Measurements from ENCODE around the gene LRP2BP.
"Not testable (repeated sequence)": the region's sequence is repeated elsewhere in the genome, so short reads cannot be mapped to it uniquely, and the experiment has no call there.

The LRP2BP gene

DNA sequence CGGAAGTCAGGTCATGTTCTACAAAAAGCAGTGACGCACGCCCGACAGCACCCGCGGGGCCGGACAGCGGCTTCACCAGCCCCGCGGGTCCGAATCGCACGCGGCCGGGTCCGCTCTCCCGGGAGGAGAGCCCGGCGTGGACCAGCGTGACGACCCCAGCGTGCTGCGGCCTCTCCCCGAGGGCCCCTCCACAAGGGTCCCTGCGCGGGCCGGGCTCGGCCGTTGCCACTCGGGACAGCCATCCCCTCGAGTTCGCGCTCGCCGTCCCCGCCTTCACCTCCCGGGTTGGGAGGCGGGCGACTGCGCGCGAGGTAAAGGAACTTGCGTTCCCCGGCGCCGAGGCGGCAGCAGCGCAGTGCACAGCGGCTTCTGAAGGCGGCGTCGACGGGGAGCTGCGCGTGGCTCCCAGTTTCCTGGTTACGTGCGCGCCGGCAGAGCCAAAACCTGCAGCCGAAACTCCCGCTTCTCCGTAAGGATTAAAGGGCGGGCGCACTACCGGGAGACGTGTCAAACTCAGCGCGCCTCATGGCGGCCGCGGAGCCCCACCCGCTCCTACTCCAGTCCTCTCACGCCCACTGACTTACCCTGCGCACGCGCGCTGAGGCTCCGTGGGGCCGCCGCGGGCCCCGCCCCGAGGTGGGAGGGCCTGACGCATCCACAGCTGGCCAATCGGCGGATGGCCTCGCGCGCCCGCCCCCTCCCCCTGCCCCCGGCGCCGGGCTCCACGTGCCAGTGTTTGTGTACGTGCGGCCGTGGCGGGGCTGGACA is 416 bp upstream of the LRP2BP start:
- DNase-seq (ENCODE audit: low spot score): peak; percentile 97

DNA sequence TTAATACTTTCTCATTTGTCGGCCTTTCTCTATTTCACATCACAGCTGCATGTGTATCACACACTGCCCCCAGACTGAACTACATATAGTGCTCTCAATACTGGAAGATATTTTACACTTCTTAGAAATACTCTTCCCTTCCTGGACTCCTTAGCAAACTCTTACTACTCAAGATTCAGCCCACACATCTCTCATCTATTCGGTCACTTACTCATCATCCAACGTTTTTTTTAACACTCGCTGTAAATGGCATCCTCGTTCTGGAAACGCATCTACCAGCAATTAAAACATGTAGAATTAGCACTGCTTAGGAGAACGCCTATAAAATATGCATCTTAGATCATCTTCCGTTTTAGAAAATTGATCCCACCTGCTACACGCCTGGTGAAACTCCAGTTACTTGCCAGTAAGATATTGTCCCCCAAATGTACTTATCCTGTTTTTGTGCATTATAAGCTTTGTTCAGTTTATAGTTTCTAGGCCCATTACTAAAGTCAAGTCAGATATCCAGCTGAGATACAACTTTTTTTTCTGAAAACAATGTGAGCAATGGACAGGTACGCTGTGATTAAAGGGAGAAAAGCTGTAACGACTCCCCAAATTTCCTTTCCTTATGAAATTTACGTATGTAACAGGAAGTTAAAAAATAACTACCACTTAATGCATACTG is 1.0 kb downstream of the LRP2BP start:
- peak; percentile 49 for DNase-seq (ENCODE audit: low spot score)

DNA sequence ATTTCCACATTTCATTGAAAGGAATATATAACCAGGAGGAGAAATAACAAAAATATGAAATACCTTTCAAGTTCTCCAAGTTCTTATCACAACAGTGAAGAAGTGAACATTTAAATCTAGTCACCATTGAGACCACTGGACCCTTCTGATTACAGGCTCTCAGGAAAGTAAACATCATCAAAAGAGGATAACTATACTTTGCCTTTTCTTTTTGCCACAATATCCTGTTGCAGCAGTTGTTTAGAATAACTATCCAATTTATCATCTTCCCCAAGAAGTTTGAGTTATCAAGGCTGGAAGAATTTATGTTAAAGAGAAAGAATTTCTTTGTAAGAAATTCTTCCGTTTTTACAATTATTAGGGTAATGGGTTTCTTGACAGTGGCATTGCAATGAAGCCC is 3.6 kb downstream of the LRP2BP start:
- no peak for DNase-seq (ENCODE audit: low spot score)

DNA sequence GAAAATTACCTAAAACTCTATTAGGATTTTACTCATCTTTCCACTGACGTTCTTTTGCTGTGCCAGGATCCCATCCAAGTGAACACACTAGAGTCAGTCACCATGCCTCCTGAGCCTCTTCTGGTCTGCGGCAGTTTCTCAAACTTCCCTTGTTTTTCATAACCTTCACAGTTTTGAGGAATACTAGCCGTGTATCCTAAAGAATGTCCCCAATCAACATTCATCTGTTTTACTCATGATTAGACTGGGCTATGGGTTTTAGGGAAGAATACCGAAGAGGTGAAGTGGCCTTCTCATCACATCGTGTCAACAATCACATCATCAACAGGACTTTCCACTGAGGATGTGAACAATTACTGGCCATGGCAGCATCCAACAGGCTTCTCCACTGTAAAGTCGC is 4.8 kb downstream of the LRP2BP start:
- DNase-seq (ENCODE audit: low spot score): no peak

DNA sequence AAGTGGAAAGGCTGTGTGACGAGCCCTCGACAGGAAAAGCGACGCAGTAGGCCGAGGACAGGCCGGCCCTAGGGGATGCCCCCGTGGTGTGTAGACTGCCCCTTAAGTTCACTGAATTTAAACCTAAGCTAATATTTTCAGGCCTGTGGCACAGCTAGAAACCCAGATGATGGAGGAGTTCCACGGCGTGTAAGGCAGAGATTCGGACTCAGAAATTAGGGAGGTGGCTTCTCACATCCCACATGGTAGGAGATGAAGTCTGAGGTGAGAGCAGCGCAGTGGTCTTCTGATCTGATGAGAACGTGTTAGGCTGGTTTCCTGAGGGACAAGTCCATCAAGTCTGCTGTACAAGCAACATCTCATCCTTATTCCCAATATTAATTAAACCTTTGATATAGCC is 7.8 kb downstream of the LRP2BP start:
- no peak for DNase-seq (ENCODE audit: low spot score)

DNA sequence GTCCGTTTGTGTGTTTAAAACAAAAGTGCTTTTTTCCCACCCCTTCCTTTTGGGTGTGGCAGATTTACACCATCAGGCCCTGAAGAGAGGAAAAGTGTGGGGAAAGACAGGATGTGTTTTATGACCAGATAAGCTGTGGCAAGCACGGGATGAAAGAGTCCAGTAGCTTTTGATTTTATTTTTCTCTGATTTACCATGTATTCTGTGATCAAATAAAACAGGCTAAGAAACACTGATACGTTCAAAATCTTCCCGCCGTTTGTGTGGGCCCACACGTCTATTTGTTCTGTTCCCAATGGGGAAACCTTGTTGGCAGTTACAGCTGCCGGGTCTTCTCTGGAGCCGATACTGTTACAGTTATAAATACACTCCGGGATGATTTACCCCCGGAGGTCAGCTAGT is 10.8 kb downstream of the LRP2BP start:
- no peak for DNase-seq (ENCODE audit: low spot score)

DNA sequence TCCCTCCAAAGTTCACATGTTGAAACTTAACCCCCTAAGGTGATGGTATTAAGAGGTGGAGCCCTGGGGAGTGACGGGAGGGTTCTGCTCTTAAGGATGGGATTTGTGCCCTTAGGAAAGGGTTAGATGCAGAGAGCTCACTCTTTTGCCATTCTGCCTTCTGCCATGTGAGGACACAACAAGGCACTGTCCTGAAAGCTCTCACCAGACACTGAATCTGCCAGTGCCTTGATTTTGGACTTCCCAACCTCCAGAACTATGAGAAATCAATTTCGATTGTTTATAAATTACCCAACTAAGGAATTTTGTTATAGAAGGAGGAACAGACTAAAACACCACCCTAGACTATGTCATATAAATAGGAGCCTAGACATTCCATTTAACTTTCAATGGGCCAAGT is 11.7 kb downstream of the LRP2BP start:
- no peak for DNase-seq (ENCODE audit: low spot score)

DNA sequence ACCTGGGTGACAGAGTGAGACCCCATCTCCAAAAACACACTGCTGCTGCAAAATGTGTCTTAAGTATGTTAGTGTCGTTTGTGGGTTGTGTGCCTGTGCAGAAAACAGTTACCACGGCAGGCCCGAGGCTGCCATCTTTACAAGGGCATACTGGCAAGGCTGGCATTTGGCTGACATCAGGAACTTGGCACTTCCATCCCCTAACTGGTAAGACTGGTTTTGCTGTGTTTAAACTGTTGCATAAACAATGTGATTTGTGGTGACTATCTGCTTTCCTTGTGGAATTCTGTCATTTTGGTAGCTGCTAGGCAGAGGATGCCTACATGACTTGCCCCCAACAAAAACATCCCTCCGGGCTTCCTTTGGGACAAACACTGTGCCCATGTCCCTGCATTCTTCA is 12.3 kb downstream of the LRP2BP start:
- DNase-seq (ENCODE audit: low spot score): no peak

DNA sequence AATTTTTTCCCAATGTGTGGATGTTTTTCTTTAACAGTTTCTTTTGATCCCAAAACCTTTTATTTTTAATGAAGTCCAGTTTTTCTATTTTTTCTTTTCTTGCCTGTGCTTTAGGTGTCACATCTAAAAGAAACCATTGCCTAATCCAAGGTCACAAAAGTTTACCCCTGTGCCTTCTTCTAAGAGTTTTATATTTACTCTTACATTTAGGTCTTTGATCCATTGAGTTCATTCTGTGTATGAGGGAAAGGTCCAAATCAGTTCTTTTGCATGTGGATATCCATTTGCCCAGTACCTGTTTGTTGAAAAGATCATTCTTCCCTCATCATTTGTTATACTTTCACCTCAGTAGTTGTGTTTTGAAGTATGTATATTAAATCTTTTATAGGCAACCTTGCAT is 13.0 kb downstream of the LRP2BP start:
- DNase-seq (ENCODE audit: low spot score): no peak

DNA sequence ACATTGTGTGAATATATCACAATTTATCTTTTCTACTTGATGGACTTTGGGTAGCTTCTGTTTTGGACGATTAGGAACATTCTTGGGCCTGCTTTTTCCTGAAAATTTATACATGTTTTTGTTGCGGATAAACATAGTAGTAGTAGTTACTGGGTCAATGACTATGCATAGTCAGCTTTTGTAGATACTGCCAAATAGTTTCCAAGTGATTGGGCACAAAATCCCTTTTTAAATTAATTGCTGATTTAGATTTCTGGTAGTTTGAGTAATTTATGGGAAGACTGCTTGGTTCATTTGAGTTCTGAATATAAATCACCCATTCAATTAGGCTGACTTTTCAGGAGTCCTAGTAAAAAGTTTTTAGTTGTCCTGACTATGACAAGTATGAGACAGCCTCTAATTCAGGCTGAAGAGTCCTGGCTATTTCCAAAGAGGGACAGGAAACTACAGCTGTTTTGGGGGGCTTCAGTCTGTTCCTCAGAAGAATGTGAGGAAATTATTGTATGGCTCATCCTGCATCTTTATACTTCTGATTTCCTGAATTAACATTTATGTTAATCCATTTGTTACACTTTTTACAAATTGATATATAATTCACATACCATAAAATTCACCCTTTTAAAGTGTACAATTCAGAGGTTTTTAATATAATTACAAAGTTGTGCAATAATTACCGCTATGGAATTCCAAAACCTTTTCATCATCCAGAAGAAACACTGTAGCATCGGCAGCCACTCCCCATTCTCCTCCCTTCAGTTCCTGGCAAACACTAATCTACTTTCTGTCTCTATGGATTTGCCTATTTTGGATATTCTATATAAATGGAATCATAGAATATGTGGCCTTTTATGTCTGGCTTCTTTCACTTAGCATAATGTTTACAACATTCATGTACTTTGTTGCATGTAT is 14.2 kb downstream of the LRP2BP start:
- DNase-seq (ENCODE audit: low spot score): no peak

DNA sequence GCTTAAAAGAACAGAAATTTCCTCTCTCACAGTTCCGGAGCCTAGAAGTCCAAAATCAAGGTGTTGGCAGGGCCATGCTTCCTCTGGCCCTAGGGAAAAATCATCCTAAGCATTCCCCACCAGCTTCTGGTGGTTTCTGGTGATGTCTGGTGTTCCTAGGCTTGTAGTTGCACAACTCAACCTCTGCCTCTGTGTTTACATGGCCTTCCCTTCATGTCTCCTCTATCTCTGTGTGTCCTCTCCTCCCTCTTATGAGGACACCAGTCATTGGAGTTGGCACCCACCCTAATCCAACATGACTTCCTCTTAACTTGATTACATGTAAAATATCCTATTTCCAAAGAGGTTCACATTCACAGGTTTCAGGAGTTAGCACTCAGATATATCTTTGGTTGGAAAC is 15.4 kb downstream of the LRP2BP start:
- DNase-seq (ENCODE audit: low spot score): no peak

DNA sequence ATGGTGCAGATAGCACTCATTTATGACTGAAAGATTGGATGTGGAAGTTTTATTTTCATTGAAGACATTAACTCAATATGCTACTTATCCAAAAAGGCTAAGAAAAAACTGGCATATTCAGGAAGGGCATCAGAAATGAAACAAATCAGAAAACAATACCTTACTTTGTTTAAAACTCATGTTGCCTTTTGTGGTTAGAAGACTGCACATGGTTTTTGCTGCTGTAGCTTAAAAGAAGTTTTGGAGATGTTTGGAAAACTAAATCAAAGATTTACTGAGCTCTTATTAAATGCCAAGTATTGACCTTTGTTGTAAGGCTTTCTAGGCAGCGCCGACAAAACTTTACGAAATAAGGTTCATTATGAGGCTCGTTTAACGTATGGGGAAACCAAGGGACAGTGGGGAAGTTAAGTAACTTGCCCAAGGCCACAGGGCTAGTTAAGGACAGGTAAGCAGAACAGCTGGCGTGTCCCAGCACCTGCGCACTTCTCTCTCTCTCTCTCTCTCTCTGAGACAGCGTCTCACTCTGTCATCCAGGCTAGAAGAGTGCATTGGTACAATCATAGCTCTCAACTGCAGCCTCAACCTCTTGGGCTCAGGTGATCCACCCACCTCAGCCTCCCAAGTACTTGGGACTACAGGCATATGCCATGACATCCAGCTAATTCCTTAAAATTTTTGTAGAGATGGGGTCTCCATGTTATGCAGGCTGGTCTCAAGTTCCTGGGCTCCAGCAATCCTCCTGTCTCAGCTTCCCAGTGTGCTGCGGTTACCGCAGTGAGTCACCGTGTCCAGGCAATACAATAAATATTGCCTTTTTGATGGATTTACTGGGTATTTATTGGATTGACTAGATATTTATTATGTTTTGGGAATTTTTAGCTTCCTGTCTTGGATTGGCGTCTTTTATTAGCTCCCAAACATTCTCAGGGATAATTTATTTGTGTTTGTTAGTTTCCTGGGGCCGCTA is 16.1 kb downstream of the LRP2BP start:
- DNase-seq (ENCODE audit: low spot score): no peak

DNA sequence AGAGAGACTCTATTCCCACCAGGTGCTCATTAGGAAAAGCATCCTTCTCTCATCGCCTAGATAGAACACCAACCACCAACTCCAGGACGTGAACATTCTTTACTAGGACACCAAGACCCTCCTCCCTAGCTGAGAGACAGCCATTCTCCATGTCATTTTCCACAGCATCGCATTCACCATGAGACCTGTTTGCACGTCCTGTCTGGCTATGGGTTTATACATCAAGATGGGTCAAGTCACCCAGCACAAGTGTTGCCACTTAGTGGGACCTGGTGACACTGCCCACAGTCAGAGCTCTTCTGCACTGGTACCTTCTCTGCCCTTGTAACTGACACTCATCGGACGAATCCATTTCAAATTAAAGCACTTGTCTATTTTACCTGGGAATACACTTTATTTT is 17.5 kb downstream of the LRP2BP start:
- no peak for DNase-seq (ENCODE audit: low spot score)

DNA sequence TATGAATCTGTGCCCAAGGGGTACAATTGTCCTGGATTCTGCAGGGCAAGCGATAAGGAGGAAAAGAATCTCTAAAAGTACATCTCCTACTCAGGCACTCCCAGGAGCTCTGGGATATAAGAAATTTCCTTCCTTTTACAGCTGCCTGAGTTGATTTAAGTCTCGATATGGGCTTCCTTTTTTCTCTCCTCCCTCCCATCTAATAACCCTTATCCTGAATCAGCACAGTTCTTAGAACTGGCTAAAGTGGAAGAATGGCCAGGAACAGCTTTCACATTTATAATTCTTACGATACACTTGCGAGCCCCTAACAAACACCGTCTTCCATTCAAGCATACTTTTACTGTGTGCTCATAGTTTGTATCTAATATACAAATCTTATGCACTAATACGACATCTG is 21.2 kb downstream of the LRP2BP start:
- DNase-seq (ENCODE audit: low spot score): no peak

DNA sequence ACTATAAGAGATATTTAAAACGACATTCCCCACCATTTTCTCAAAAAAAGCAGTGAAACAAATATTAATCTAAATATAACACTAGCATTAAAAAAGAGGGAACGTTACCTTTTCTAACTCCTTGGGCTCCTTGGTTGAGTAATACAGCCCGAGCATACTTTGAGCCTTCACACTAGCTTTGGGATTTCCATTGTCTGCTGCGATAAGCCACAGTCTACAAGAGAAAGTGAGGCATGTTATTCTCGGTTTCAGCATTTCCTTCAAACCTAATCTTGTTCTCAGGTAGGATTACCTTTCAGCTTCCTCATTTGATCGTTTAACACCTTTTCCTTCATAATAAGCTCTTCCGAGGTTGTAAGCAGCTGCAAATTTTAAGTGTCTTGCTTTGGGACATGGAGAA is 21.7 kb downstream of the LRP2BP start:
- no peak for DNase-seq (ENCODE audit: low spot score)

DNA sequence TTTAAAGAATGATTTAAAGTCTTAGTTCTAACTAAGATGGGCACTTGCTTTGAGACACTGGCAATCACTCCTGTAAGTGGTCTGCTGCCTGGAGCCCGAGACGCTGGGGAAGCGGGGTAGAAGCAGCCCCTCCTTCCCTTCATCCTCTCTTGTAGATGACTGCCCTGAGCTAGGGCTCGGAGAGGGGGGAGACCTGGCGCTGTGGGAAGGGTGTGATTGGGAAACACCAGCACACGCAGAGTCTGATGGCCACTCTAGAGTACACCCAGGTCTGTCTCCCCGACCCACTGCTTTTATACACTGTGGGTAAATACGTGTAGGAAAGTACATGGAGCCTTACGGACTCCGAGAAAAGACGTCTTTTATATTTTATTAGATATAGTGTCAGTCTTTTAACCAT is 24.0 kb downstream of the LRP2BP start:
- DNase-seq (ENCODE audit: low spot score): no peak

DNA sequence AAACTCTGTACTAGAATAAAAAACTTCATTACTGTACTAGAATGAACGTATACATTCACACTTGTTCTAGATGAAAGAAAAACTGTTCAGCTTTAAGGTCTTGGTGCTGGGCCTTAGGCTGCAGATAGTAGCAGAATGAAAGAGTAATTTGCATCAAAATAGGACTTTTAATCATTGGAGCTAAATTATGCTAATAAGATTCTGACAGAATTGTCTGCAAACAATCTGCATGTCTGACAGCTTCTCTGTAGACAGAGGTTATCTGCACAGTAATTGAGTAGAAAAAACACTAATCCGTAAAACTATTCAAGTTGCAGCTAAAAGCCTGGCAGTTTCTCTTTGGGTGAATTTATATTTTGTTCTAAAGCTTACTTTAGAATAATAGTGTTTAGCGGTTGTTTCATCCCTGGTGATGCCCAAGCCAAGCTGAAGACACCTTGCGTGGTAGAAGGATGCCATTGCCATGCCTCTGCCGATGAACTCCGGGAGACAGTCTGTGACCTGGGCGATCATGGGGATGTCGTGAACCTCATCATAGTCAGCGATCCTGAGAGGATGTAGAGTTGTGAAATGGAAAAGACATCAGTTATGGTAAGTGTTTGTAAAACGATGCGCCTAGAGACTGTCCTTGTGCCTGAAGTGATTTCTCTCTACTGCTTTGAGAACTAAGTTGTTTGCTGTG is 25.3 kb downstream of the LRP2BP start:
- DNase-seq (ENCODE audit: low spot score): no peak

DNA sequence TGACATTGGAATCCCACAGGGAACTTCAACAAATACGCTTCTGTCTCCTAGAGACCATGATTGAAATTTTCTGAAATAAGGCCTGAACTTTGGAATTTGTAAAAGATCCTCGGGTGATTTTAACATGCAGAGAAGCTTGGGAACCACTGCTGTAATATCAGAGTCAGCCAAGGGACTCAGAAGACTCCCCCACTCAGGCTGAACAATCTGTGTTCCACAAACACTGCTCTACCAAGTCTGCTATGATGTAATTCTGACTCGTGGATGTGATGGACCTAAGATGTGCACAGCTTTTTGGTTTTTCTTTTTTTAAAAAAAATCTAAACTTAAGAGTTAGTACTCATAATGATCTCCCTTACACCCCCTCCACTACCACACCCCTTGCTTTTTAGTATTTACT is 26.0 kb downstream of the LRP2BP start:
- DNase-seq (ENCODE audit: low spot score): no peak

DNA sequence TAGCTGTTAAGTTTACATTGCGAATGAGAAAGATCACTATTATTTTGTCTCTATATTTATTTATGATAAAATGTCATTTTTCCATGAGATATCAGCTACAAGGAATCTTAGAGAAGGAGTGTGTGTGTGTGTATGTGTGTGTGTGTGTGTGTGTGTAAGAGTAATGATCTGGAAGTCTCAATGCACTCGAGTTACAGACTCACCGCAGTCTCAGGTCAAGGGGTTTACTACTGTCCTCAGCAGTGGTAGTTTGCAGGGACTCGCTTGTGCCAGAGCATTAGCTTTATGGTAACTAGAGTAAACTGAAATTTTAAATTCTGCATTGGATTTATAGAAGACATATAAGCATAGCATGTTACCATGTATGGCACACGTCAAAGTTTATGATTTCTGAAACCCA is 30.8 kb downstream of the LRP2BP start:
- no peak for DNase-seq (ENCODE audit: low spot score)

DNA sequence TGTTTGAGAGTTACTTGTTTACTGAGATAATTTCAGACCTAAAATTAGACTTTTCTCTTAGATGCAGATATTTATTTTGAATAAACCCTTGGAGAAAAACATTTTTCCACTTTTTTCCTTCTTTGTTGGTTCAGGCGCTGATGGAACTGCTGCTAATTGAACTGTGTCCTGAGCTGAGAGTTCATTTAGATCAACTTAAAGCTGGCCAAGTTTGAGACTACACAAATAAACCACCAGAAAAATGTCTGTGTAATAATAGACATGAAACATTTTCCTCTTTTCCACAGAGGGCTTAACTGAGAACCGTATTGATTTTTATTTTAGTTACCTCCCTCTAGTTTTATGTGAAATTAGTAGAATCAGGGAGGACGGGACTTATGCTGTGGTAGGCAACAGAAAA is 32.5 kb downstream of the LRP2BP start:
- DNase-seq (ENCODE audit: low spot score): no peak

DNA sequence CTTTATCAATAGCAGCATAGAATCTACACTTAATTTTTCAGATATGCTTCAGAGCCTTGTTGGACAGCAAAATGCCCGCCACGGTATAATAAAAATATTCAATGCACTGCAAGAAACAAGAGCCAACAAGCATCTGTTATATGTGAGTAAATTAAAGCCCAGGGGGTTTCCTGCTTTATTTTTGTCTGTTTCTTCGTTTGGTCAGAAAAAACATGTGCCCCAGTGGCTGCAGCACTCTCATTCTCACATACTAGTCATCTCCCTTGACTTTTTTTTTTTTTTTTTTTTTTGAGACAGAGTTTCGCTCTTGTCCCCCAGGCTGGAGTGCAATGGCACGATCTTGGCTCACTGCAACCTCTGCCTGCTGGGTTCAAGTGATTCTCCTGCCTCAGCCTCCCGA is 33.2 kb downstream of the LRP2BP start:
- not testable (repeated sequence) for DNase-seq (ENCODE audit: low spot score)

Data from CD4-positive, alpha-beta T cell treated with Interleukin-15 for 4 hours (primary cell).